ENCODE measurements around the gene ACOX3.

ACOX3 gene

GRCh38 chr4:8385611-8386010 is 54.9 kb downstream of the ACOX3 start:
- DNase-seq: no peak

GRCh38 chr4:8385106-8385505 is 55.4 kb downstream of the ACOX3 start:
- no peak for DNase-seq

GRCh38 chr4:8384397-8385060 is 56.0 kb downstream of the ACOX3 start:
- DNase-seq: no peak

GRCh38 chr4:8383451-8384160 is 56.9 kb downstream of the ACOX3 start:
- DNase-seq: no peak

- no peak for DNase-seq
Observed at GRCh38 chr4:8383016-8383415, 57.5 kb downstream of the ACOX3 start.

- DNase-seq: no peak
Observed at GRCh38 chr4:8381814-8382581, 58.5 kb downstream of the ACOX3 start.

GRCh38 chr4:8380511-8381415 is 59.8 kb downstream of the ACOX3 start:
- no peak for DNase-seq

- no peak for DNase-seq
Observed at GRCh38 chr4:8379771-8380170, 60.8 kb downstream of the ACOX3 start.

GRCh38 chr4:8379281-8379680 is 61.2 kb downstream of the ACOX3 start:
- DNase-seq: no peak

- DNase-seq: no peak
Observed at GRCh38 chr4:8378776-8379175, 61.7 kb downstream of the ACOX3 start.

GRCh38 chr4:8378101-8378724 is 62.3 kb downstream of the ACOX3 start:
- no peak for DNase-seq

GRCh38 chr4:8377103-8378075 is 63.1 kb downstream of the ACOX3 start:
- DNase-seq: no peak

GRCh38 chr4:8376361-8377102 is 64.0 kb downstream of the ACOX3 start:
- no peak for DNase-seq

- DNase-seq: no peak
Observed at GRCh38 chr4:8374851-8375649, 65.5 kb downstream of the ACOX3 start.

- DNase-seq: no peak
Observed at GRCh38 chr4:8373973-8374545, 66.5 kb downstream of the ACOX3 start.

GRCh38 chr4:8373270-8373972 is 67.1 kb downstream of the ACOX3 start:
- DNase-seq: no peak

GRCh38 chr4:8372506-8372905 is 68.0 kb downstream of the ACOX3 start:
- no peak for DNase-seq

- DNase-seq: no peak
Observed at GRCh38 chr4:8371596-8371995, 68.9 kb downstream of the ACOX3 start.
